HG03103 (cell line): ENCODE measurements around the gene LRPAP1.

Experiments used
- ATAC-seq: cut with Tn5 transposase; IDR thresholded peaks from one replicate; pipeline ENCODE4 v1.9.1; 2021; ENCODE audit warnings: low read depth; ENCODE audit not compliant: unreplicated experiment

LRPAP1 gene

GRCh38 chr4:3502941-3503936 lies 29.0 kb downstream of the LRPAP1 start:
- ATAC-seq = no peak

DNA sequence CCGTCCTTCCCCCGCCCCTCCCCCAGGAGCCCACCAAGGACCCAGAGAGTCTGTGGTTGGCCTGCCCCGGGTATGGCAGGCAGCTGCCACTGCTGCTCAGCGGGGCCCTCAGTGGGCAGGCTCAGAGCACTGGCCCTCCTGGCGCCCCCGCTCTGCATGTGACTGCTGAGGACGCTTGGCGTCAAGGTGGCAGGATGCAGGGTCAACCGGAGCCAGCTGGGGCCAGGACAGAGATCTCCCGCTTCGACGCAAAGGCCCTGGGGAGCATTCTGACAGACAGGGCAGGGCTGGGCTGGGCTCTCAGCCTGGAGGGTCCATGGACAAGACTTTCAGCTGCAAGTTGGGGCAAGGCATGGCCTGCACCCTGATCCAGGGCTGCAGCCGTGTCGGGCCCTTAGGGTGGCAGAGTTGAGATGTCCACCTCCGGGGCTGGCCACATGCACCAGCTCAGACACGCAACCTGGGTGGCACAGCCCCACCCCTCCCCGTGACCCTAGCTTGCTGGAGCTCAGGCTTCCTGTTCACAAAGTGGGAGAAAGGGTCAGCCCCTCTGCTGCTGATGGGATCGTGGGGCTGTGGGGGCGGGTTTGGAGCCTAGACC lies 30.3 kb downstream of the LRPAP1 start:
- no peak for ATAC-seq

DNA sequence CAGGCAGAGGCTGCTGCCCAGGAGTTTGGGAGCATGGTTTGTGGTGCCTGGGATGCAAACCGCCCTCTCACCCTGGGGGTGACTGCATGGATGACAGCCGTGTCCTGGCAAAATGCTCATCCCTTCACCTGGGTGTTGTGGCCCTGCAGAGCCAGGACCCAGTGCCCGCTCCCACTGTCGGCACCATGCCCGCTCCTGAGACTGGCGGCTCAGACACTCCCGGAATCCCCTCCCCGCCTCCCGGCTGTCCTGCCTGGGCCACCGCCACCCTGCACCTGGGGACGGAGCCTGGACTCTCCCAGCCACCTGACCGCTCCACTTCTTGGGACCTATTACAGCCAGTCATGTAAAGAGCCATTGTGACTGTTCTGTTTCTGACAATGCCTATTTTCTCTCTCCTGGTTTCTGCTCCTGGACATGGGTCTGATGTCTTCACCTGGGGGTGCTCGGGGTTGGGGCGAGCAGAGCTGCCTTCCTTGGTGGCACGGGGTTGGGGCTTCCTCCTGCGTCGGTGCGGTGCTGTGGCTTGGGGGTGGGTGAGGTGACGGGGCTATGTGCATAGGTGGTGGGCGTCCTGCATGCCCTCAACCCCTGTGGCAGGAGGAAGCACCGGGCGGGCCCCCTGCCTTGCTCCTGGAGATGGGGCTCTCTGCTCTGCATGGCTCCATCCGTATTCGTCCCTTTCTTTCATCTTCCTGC lies 30.9 kb downstream of the LRPAP1 start:
- no peak for ATAC-seq

- no peak for ATAC-seq
Measured at GRCh38 chr4:3500634-3501101, 31.6 kb downstream of the LRPAP1 start.

DNA sequence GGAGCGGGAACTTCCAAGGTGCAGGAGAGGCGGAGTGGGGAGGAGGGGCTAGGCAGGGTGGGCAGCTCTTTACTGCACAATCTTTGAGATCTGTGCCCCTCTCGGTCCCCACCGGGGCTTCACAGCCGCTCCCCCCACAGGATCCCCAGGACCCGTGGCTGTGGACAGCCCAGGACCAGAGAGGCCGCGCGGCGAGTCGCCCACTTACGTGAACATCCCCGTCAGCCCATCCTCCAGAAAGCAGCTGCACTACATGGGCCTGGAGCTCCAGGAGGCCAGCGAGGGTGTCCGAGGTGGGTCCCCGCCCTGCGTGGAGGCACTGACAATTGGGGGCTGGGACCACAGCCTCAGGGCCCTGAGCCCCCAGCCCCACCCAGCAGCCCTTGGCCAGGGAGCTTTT lies 32.1 kb downstream of the LRPAP1 start:
- ATAC-seq = no peak

GRCh38 chr4:3499710-3500109 lies 32.5 kb downstream of the LRPAP1 start:
- no peak for ATAC-seq

DNA sequence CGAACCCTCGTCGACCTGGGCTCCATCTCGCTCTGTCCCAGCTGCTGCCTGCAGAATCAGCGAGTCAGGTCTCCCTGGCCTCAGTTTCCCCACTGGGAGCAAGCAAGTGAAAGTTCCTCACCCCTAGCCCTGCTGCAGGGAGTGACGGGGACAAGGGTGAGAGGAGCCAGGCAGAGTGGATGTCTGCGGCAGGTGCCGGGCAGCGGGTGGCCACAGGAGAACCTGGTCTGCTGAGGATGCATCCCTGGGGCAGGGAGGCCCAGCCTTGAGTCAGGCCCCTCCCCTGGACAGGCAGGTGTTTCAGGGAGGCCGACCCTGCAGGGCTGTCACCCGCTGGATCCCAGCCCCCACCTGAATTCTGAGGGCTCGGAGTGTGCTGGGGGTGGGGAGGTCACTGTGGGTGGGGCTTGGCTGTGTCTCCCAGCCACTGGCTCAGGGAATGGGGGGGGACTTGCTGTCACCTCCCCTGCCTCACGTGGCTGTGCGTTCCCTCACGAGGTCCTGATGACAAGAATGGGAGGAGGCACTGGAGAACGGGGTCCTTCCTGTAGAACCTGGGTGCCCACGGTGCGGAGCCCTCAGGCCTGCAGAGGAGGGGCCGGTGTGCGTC lies 33.2 kb downstream of the LRPAP1 start:
- ATAC-seq = no peak

DNA sequence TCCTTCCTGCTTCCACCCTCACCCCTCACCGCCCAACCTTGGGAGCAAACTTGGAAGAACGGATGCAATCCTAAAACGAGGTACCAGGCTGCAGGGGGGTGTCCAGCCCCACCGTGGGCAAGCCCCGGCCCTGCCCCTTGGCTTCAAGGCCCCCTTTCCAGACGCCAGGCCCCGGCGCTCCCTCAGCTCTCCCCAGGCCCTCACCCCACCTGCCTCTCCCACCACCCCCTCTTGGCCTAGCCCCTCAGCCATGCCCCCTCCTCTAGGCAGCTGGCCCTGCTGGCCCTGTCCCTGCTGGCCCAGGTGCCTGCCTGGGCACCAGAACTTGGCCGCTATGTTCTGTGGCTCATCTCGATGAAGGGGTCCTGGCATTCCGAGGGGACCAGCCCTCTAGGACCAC lies 33.8 kb downstream of the LRPAP1 start:
- ATAC-seq = no peak

- no peak for ATAC-seq
Measured at GRCh38 chr4:3497523-3498389, 34.5 kb downstream of the LRPAP1 start.

- ATAC-seq = no peak
Measured at GRCh38 chr4:3497095-3497494, 35.1 kb downstream of the LRPAP1 start.

GRCh38 chr4:3496021-3496420 lies 36.2 kb downstream of the LRPAP1 start:
- no peak for ATAC-seq

GRCh38 chr4:3495204-3495975 lies 36.8 kb downstream of the LRPAP1 start:
- ATAC-seq = no peak

GRCh38 chr4:3494462-3494871 lies 37.8 kb downstream of the LRPAP1 start:
- ATAC-seq = no peak

DNA sequence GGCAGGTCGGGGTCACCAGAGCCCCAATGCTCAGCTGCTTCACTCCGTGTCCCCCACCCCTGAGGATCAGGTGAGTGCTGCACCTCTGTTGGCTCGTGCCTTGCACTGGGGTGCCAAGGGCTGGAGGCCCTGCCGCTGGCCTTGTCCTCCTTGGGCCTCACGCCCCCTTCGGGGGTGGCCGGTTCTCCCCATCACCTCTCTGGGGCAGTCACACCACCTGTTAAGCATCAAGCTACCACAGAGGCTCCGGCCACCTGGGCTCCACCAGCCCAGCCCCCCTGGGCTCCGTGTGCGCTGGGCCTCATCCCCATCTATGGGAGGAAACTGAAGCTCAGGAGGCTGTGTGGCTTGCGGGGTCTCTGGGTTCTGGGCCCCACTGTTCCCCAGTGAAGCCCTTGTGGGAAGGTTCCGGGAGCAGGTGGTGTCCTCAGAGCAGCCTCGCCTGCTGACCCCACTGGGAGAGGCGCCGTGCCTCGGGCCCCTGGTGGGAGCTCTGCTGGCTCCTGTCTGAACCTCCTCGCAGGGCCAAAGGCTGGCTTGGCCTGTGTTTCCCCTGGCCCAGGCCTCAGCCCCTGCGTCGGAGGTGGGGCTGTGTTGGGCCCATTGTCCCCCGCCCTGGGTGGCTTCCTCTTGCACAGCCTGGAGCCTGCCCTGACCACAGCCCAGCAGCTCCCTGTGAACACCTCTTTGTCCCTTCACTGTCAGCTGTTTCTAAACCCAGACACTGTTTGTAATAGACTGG lies 38.3 kb downstream of the LRPAP1 start:
- ATAC-seq = no peak

DNA sequence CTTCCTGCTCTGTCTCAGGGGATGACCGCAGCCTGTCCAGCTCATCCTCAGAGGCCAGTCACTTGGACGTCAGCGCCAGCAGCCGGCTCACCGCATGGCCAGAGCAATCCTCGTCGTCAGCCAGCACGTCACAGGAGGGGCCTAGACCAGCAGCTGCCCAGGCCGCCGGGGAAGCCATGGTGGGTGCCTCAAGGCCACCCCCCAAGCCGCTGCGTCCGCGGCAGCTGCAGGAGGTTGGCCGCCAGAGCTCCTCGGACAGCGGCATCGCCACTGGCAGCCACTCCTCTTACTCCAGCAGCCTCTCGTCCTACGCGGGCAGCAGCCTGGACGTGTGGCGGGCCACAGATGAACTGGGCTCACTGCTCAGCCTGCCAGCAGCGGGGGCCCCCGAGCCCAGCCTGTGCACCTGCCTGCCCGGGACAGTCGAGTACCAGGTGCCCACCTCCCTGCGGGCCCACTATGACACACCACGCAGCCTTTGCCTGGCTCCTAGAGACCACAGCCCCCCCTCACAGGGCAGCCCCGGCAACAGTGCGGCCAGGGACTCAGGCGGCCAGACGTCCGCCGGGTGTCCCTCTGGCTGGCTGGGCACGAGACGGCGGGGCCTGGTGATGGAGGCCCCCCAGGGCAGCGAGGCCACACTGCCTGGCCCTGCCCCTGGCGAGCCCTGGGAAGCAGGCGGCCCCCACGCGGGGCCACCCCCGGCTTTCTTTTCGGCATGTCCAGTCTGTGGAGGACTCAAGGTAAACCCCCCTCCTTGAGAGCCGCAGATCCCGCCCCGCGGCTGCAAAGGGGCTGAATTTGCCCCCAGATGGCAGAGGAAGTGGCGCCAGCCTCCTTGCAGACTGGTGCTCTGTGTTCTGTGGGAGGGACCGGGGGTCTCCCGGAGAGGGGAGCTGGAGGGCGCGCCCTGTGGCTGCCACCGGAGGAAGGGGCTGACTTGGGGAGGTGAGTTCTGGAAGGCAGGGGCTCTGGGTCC lies 39.2 kb downstream of the LRPAP1 start:
- no peak for ATAC-seq

GRCh38 chr4:3491681-3492405 lies 40.4 kb downstream of the LRPAP1 start:
- ATAC-seq = no peak
